ENCODE data around the gene ITPRID1.

The ITPRID1 gene

GRCh38 chr7:31490796-31491314 lies 23.0 kb upstream of the ITPRID1 start:
- H3K27ac ChIP-seq (ENCODE audit: low read length): no peak overlapping the region
- peaks cover 4% of the 10 kb centered on the region; the same call in 1 of the 2 replicates for H3K4me1 ChIP-seq (ENCODE audit: low read length)
- no peaks in the 10 kb centered on the region for H3K79me2 ChIP-seq (ENCODE audit: low read length)
- no peaks in the 10 kb centered on the region for H3K9me3 ChIP-seq (ENCODE audit: insufficient read depth, low read length)
- no peaks in the 10 kb centered on the region for H3K36me3 ChIP-seq (replicated peaks; ENCODE audit: low read depth, low read length)
- no peaks in the 10 kb centered on the region for H3K27me3 ChIP-seq (ENCODE audit: low read depth, low read length)
- H3K4me2 ChIP-seq (ENCODE audit: low read length): no peak overlapping the region
- no peak overlapping the region for H2AFZ ChIP-seq (ENCODE audit: low read depth, low read length)
- no peak for TF ChIP-seq EZH2phosphoT487 (IDR thresholded peaks at IDR 0.05; ENCODE audit: low read depth)
- no peak for TF ChIP-seq CTCF (IDR thresholded peaks at IDR 0.05; ENCODE audit: low read depth, low read length)
- H3K4me3 ChIP-seq (ENCODE audit: low read length): no peak overlapping the region
- H4K20me1 ChIP-seq (ENCODE audit: insufficient read depth, low read length): no peaks in the 10 kb centered on the region
- H3K9ac ChIP-seq (ENCODE audit: low read length): no peak overlapping the region

- Histone ChIP-seq H3K9me3 (ENCODE audit: insufficient read depth, low read length) (no peaks in the 10 kb centered on the region), H4K20me1 (ENCODE audit: insufficient read depth, low read length) (no peaks in the 10 kb centered on the region), H3K79me2 (ENCODE audit: low read length) (no peaks in the 10 kb centered on the region), H3K9ac (ENCODE audit: low read length) (no peak overlapping the region), H3K4me1 (ENCODE audit: low read length) (peaks cover 4% of the 10 kb centered on the region; the same call in 1 of the 2 replicates), H3K4me3 (ENCODE audit: low read length) (no peak overlapping the region), H3K4me2 (ENCODE audit: low read length) (no peak overlapping the region), H3K27ac (ENCODE audit: low read length) (no peak overlapping the region), H3K27me3 (ENCODE audit: low read depth, low read length) (no peaks in the 10 kb centered on the region), H2AFZ (ENCODE audit: low read depth, low read length) (no peak overlapping the region), H3K36me3 (replicated peaks; ENCODE audit: low read depth, low read length) (no peaks in the 10 kb centered on the region)
- no peak for TF ChIP-seq EZH2phosphoT487 (IDR thresholded peaks at IDR 0.05; ENCODE audit: low read depth)
- TF ChIP-seq CTCF (IDR thresholded peaks at IDR 0.05; ENCODE audit: low read depth, low read length): no peak
Measured at GRCh38 chr7:31492086-31492485, 21.8 kb upstream of the ITPRID1 start.

GRCh38 chr7:31493714-31494181 lies 20.1 kb upstream of the ITPRID1 start:
- H3K79me2 ChIP-seq (ENCODE audit: low read length): no peaks in the 10 kb centered on the region
- no peaks in the 10 kb centered on the region for H3K36me3 ChIP-seq (replicated peaks; ENCODE audit: low read depth, low read length)
- no peak overlapping the region for H3K4me3 ChIP-seq (ENCODE audit: low read length)
- H4K20me1 ChIP-seq (ENCODE audit: insufficient read depth, low read length): no peaks in the 10 kb centered on the region
- no peak for TF ChIP-seq CTCF (IDR thresholded peaks at IDR 0.05; ENCODE audit: low read depth, low read length)
- no peak for TF ChIP-seq EZH2phosphoT487 (IDR thresholded peaks at IDR 0.05; ENCODE audit: low read depth)
- H3K27me3 ChIP-seq (ENCODE audit: low read depth, low read length): no peaks in the 10 kb centered on the region
- no peak overlapping the region for H3K27ac ChIP-seq (ENCODE audit: low read length)
- no peak overlapping the region for H3K4me2 ChIP-seq (ENCODE audit: low read length)
- H3K9ac ChIP-seq (ENCODE audit: low read length): no peak overlapping the region
- no peak overlapping the region for H2AFZ ChIP-seq (ENCODE audit: low read depth, low read length)
- no peaks in the 10 kb centered on the region for H3K9me3 ChIP-seq (ENCODE audit: insufficient read depth, low read length)
- no peaks in the 10 kb centered on the region for H3K4me1 ChIP-seq (ENCODE audit: low read length)

GRCh38 chr7:31494421-31494820 lies 19.5 kb upstream of the ITPRID1 start:
- H3K79me2 ChIP-seq (ENCODE audit: low read length): no peaks in the 10 kb centered on the region
- H3K27ac ChIP-seq (ENCODE audit: low read length): no peak overlapping the region
- no peak overlapping the region for H2AFZ ChIP-seq (ENCODE audit: low read depth, low read length)

More at GRCh38 chr7:31494421-31494820, 19.5 kb upstream of the ITPRID1 start:
- Histone ChIP-seq H3K9ac (ENCODE audit: low read length) (no peak overlapping the region), H3K4me3 (ENCODE audit: low read length) (no peak overlapping the region), H3K9me3 (ENCODE audit: insufficient read depth, low read length) (no peaks in the 10 kb centered on the region), H3K27me3 (ENCODE audit: low read depth, low read length) (no peaks in the 10 kb centered on the region), H3K4me1 (ENCODE audit: low read length) (no peaks in the 10 kb centered on the region), H4K20me1 (ENCODE audit: insufficient read depth, low read length) (no peaks in the 10 kb centered on the region), H3K4me2 (ENCODE audit: low read length) (no peak overlapping the region), H3K36me3 (replicated peaks; ENCODE audit: low read depth, low read length) (no peaks in the 10 kb centered on the region)
- TF ChIP-seq CTCF (IDR thresholded peaks at IDR 0.05; ENCODE audit: low read depth, low read length): no peak
- TF ChIP-seq EZH2phosphoT487 (IDR thresholded peaks at IDR 0.05; ENCODE audit: low read depth): no peak

Measured in OCI-LY3 (cell line).